Measurements from ENCODE around the gene MYADML2.
"Not testable (repeated sequence)": the region's sequence is repeated elsewhere in the genome, so short reads cannot be mapped to it uniquely, and the experiment has no call there.

The MYADML2 gene

GRCh38 chr17:81957691-81958432 is 10.8 kb upstream of the MYADML2 start:
- DNase-seq = no peak

- no peak for DNase-seq
These were observed 9.9 kb upstream of the MYADML2 start for GRCh38 chr17:81956607-81957589.

GRCh38 chr17:81955756-81956544 is 8.9 kb upstream of the MYADML2 start:
- no peak for DNase-seq

GRCh38 chr17:81955058-81955681 is 8.1 kb upstream of the MYADML2 start:
- DNase-seq = no peak

- DNase-seq = no peak
These were observed 7.4 kb upstream of the MYADML2 start for GRCh38 chr17:81954131-81955057.

GRCh38 chr17:81953443-81953842 is 6.4 kb upstream of the MYADML2 start:
- DNase-seq = not testable (repeated sequence)

GRCh38 chr17:81952792-81953228 is 5.8 kb upstream of the MYADML2 start:
- DNase-seq = no peak

GRCh38 chr17:81951785-81952684 is 5.0 kb upstream of the MYADML2 start:
- DNase-seq = no peak

GRCh38 chr17:81950501-81950900 is 3.5 kb upstream of the MYADML2 start:
- DNase-seq = no peak

- DNase-seq = no peak
These were observed 1.8 kb upstream of the MYADML2 start for GRCh38 chr17:81948635-81949378.

- DNase-seq = no peak
These were observed 2.2 kb downstream of the MYADML2 start for GRCh38 chr17:81944858-81945257.

GRCh38 chr17:81942167-81942553 is 4.9 kb downstream of the MYADML2 start:
- no peak for DNase-seq

GRCh38 chr17:81941484-81942166 is 5.4 kb downstream of the MYADML2 start:
- no peak for DNase-seq

- no peak for DNase-seq
These were observed 6.2 kb downstream of the MYADML2 start for GRCh38 chr17:81940538-81941483.

GRCh38 chr17:81939881-81940385 is 7.1 kb downstream of the MYADML2 start:
- DNase-seq = no peak

GRCh38 chr17:81939218-81939617 is 7.8 kb downstream of the MYADML2 start:
- no peak for DNase-seq

- DNase-seq = no peak
These were observed 11.3 kb downstream of the MYADML2 start for GRCh38 chr17:81935709-81936084.

Data from COR-L47 (cell line).